DMS153 (cell line): ENCODE measurements around the gene KIF26B.
"Not testable (repeated sequence)": the region's sequence is repeated elsewhere in the genome, so short reads cannot be mapped to it uniquely, and the experiment has no call there.

Source experiments
- DNase-seq: peaks from one replicate; lab custom pipeline; 2025; lab: John Stamatoyannopoulos, UW

KIF26B gene

GRCh38 chr1:245388687-245389086 lies 233.9 kb downstream of the KIF26B start:
- DNase-seq: no peak

GRCh38 chr1:245389873-245390272 lies 235.1 kb downstream of the KIF26B start:
- DNase-seq: no peak

- DNase-seq: no peak
These were observed 236.2 kb downstream of the KIF26B start for GRCh38 chr1:245390975-245391374.

GRCh38 chr1:245393694-245394093 lies 238.9 kb downstream of the KIF26B start:
- no peak for DNase-seq

- no peak for DNase-seq
These were observed 240.9 kb downstream of the KIF26B start for GRCh38 chr1:245395680-245396079.

GRCh38 chr1:245396615-245397014 lies 241.8 kb downstream of the KIF26B start:
- DNase-seq: no peak

- DNase-seq: no peak
These were observed 243.0 kb downstream of the KIF26B start for GRCh38 chr1:245397771-245398170.

GRCh38 chr1:245398180-245398579 lies 243.4 kb downstream of the KIF26B start:
- DNase-seq: no peak

- no peak for DNase-seq
These were observed 247.2 kb downstream of the KIF26B start for GRCh38 chr1:245401881-245402587.

- DNase-seq: not testable (repeated sequence)
These were observed 248.2 kb downstream of the KIF26B start for GRCh38 chr1:245402998-245403397.

GRCh38 chr1:245404527-245404926 lies 249.7 kb downstream of the KIF26B start:
- DNase-seq: no peak

GRCh38 chr1:245404952-245405351 lies 250.2 kb downstream of the KIF26B start:
- DNase-seq: no peak

GRCh38 chr1:245406426-245406825 lies 251.6 kb downstream of the KIF26B start:
- DNase-seq: no peak

- no peak for DNase-seq
These were observed 253.2 kb downstream of the KIF26B start for GRCh38 chr1:245407983-245408382.

- no peak for DNase-seq
These were observed 254.8 kb downstream of the KIF26B start for GRCh38 chr1:245409341-245410195.

- DNase-seq: no peak
These were observed 256.7 kb downstream of the KIF26B start for GRCh38 chr1:245411245-245412036.

- DNase-seq: no peak
These were observed 257.5 kb downstream of the KIF26B start for GRCh38 chr1:245412306-245412705.

- no peak for DNase-seq
These were observed 262.0 kb downstream of the KIF26B start for GRCh38 chr1:245416781-245417180.

- DNase-seq: no peak
These were observed 263.3 kb downstream of the KIF26B start for GRCh38 chr1:245418077-245418476.

GRCh38 chr1:245419461-245419978 lies 264.7 kb downstream of the KIF26B start:
- DNase-seq: no peak

- DNase-seq: no peak
These were observed 265.2 kb downstream of the KIF26B start for GRCh38 chr1:245419989-245420388.

GRCh38 chr1:245420926-245421325 lies 266.1 kb downstream of the KIF26B start:
- no peak for DNase-seq
